KMS-11 (cell line): ENCODE results near the gene GTF2A1.

Source experiments
- H2AFZ ChIP-seq: fragments of 200-600 bp; sonication (generic); 2 replicates; pipeline ENCODE4 v1.6.1; 2016; ENCODE audit warnings: antibody characterized with exemption, mixed run types, low read depth
- H3K27ac ChIP-seq: fragments of 200-600 bp; sonication (generic); 2 replicates; pipeline ENCODE4 v1.6.1; 2016; ENCODE audit warnings: mild to moderate bottlenecking, mixed run types
- H3K27me3 ChIP-seq: fragments of 200-600 bp; sonication (generic); 2 replicates; pipeline ENCODE4 v1.6.1; 2017; ENCODE audit warnings: mild to moderate bottlenecking, low read depth, mixed run types, moderate library complexity; ENCODE audit not compliant: insufficient read depth
- H3K36me3 ChIP-seq: fragments of 200-600 bp; sonication (generic); 2 replicates; pipeline ENCODE4 v1.6.1; 2017; ENCODE audit warnings: mild to moderate bottlenecking, mixed run types; ENCODE audit not compliant: insufficient read depth
- H3K4me1 ChIP-seq: fragments of 200-600 bp; sonication (generic); 2 replicates; pipeline ENCODE4 v1.6.1; 2016; ENCODE audit warnings: mild to moderate bottlenecking, low read depth, mixed run types; ENCODE audit not compliant: poor library complexity, severe bottlenecking
- H3K4me2 ChIP-seq: fragments of 200-600 bp; sonication (generic); 2 replicates; pipeline ENCODE4 v1.7.0; 2016; ENCODE audit warnings: mild to moderate bottlenecking, mixed run types
- H3K4me3 ChIP-seq: fragments of 200-600 bp; sonication (generic); IDR thresholded peaks from 2 replicates; pipeline ENCODE4 v1.6.1; 2017; ENCODE audit warnings: low read depth, low read length, mixed read lengths; ENCODE audit not compliant: insufficient read depth
- H3K79me2 ChIP-seq: fragments of 200-600 bp; sonication (generic); 2 replicates; pipeline ENCODE4 v1.6.1; 2016; ENCODE audit warnings: low read depth, mixed run types; ENCODE audit not compliant: insufficient read depth
- H3K9ac ChIP-seq: fragments of 200-600 bp; sonication (generic); 2 replicates; pipeline ENCODE4 v1.6.1; 2016; ENCODE audit warnings: mild to moderate bottlenecking, mixed run types
- H4K20me1 ChIP-seq: fragments of 200-600 bp; sonication (generic); 2 replicates; pipeline ENCODE4 v1.6.1; 2016; ENCODE audit warnings: mild to moderate bottlenecking, mixed run types; ENCODE audit not compliant: insufficient read depth
- CTCF ChIP-seq: fragments of 200-600 bp; sonication (generic); conservative IDR thresholded peaks from 2 replicates; pipeline ENCODE4 v1.6.1; 2017; ENCODE audit warnings: low read depth, mild to moderate bottlenecking, antibody characterized with exemption, low read length, moderate library complexity, mixed read lengths

GTF2A1 gene

DNA sequence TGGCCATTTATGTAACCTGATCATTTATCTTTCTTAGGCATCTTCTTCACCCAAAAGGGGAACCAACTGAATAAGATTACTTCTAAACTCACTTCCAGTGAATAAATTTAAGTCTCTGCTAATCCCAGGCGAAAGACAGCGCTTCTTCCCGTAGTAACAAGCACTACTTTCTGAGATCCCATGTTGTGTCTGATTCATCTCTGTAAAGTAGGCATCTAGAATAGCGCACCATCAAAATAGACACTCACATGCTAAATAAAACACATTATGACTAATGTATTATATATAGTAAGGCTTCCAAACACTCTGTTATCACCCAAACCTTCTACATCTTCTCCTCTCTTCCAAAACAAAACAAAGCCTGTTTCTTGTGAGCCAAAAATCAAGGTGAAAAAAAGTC lies 15.1 kb downstream of the GTF2A1 start:
- Histone ChIP-seq H3K27me3 (no peaks in the 10 kb centered on the region), H2AFZ (no peak overlapping the region), H3K4me3 (no peak overlapping the region), H3K4me1 (peaks cover 19% of the 10 kb centered on the region), H3K27ac (no peak overlapping the region), H4K20me1 (no peaks in the 10 kb centered on the region), H3K9ac (no peak overlapping the region), H3K4me2 (no peak overlapping the region), H3K36me3 (peaks cover 8% of the 10 kb centered on the region), H3K79me2 (peaks cover 5% of the 10 kb centered on the region; the same call in 1 of the 2 replicates)
- no peak for TF ChIP-seq CTCF

- H3K36me3 ChIP-seq = peaks cover 8% of the 10 kb centered on the region
- peak overlapping the region; percentile 31; the same call in 1 of the 2 replicates for H3K27ac ChIP-seq
- H3K4me1 ChIP-seq = peaks cover 66% of the 10 kb centered on the region
- no peaks in the 10 kb centered on the region for H3K27me3 ChIP-seq
- H3K4me3 ChIP-seq = no peak overlapping the region
- H3K4me2 ChIP-seq = peak overlapping the region; percentile 38; the same call in 1 of the 2 replicates
- no peaks in the 10 kb centered on the region for H3K79me2 ChIP-seq
- no peak for TF ChIP-seq CTCF
- no peaks in the 10 kb centered on the region for H4K20me1 ChIP-seq
- H2AFZ ChIP-seq = no peak overlapping the region
- no peak overlapping the region for H3K9ac ChIP-seq
Observed at GRCh38 chr14:81200054-81200453, 20.7 kb downstream of the GTF2A1 start.

GRCh38 chr14:81199084-81199483 lies 21.7 kb downstream of the GTF2A1 start:
- Histone ChIP-seq H3K27ac (peak overlapping the region; percentile 31; the same call in 1 of the 2 replicates), H3K4me1 (peaks cover 76% of the 10 kb centered on the region), H3K4me3 (no peak overlapping the region), H3K27me3 (no peaks in the 10 kb centered on the region), H3K36me3 (peaks cover 8% of the 10 kb centered on the region), H3K4me2 (peak overlapping the region; percentile 38), H3K79me2 (no peaks in the 10 kb centered on the region), H4K20me1 (no peaks in the 10 kb centered on the region), H2AFZ (no peak overlapping the region), H3K9ac (no peak overlapping the region)
- TF ChIP-seq CTCF = no peak

GRCh38 chr14:81198651-81199050 lies 22.1 kb downstream of the GTF2A1 start:
- no peak for TF ChIP-seq CTCF
- Histone ChIP-seq H3K27ac (no peak overlapping the region), H2AFZ (no peak overlapping the region), H3K4me2 (no peak overlapping the region), H3K36me3 (peaks cover 8% of the 10 kb centered on the region), H3K4me3 (no peak overlapping the region), H3K27me3 (no peaks in the 10 kb centered on the region), H3K79me2 (no peaks in the 10 kb centered on the region), H4K20me1 (no peaks in the 10 kb centered on the region), H3K4me1 (peaks cover 80% of the 10 kb centered on the region), H3K9ac (no peak overlapping the region)
